ENCODE measurements around the gene TBC1D10A.
"Not testable (repeated sequence)": the region's sequence is repeated elsewhere in the genome, so short reads cannot be mapped to it uniquely, and the experiment has no call there.

TBC1D10A gene

GRCh38 chr22:30344447-30345200 lies 17.9 kb upstream of the TBC1D10A start:
- DNase-seq: no peak

GRCh38 chr22:30340911-30341685 lies 14.4 kb upstream of the TBC1D10A start:
- no peak for DNase-seq

DNA sequence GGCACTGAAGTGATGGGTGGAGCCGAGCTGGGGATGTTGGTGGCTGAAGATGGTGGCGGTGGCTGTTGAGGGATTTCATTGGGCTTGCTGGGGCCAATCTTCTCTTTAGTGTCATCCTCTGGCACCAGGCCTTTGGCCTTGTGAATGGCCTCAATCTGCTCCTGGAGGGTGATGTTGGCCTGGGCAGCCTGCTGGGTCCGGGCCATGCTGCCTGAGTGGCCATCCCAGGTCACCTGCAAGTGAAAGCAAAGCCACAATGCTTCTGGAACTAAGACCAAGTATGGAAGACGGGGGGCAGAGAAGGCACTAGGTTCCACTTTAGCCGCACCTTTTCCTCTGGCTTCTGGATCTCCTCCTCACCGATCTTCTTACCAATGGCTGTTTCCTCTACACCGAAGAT lies 12.1 kb upstream of the TBC1D10A start:
- DNase-seq: no peak

DNA sequence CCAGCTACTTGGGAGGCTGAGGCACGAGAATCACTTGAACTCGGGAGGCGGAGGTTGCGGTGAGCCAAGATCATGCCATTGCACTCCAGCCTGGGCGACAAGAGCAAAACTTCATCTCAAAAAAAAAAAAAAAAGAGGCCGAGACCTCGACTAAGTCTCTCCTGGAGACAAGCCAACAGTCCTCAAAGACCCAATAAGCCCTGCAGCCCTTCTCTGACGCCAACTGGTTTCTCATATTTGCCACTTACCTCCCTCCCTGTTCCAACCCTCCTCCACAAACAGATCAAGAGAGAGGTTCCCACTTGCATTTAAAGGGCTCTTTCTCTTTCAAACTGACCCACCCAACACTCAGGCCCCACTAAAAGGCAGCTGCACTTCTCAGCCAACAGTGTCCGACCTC lies 11.6 kb upstream of the TBC1D10A start:
- not testable (repeated sequence) for DNase-seq

- no peak for DNase-seq
These were observed 10.7 kb upstream of the TBC1D10A start for GRCh38 chr22:30337461-30337778.

DNA sequence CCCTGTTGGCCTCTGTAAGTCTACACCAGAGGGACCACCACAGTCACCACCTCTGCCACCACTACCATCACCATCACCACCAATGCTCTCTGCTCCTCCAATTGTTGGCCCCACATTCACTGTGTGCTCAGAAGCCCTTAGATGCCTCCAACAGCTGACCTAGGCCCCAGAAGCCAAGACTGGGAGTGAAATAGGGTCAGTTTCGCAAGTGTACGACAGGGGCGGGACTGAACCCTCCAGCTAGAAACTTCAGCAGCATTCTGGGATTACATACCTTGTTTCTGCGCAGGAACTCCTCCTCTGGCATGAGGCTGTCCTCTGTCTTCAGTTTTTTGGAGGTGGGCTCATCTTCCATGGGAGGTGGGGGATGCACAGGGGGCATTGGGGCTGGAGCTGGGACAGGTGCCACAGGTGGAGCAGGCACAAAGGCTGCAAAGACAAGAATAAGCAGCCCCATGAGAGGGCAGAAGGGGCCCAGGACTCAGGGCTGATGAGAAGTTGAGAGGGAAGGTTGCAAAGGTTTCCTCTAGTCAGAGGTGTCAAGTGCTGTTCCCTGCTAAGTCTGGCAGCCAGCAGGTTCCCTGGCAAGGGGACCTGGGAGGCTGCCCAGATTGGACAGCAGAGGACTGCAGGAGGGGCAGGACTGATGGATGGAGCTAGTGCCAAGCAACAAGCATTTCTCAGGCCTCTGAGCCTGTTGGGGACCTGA lies 10.2 kb upstream of the TBC1D10A start:
- DNase-seq: no peak

DNA sequence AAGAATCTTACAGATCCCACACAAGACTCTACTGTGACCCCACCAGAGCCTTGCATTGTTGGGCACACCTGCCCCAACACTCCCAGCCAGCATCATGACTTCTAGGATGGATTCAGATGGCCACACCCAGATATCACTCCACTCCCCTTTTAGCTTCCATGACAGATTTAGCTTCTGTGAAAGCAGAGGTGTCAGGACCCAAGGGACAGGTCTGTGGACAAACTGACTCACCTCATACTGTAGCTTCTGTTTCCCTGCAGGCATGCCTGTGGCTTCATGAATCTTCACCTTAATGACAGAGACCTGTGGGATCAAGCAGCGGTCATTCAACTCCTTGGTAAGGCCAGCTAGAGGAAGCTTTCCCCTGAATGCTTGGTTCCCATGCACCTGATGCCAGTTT lies 8.5 kb upstream of the TBC1D10A start:
- DNase-seq: no peak

DNA sequence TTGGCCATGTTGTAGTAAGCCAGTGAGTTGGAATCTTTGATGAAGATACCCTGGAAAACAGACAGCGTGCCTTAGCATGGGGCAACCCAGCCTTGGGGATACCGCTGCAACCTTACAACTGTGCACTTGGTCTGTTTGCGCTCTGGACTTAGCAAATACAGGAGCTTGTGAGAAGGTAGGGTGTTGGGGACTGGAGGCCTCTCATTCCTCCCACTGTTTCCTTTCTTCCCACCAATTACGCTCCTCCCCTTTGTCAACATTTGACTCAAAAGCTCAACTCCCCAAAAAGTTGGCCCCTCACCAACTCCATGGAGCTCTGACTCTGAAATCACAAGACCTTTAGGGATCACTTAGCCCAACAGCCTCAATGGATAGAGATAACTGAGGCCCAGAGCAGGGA lies 7.9 kb upstream of the TBC1D10A start:
- DNase-seq: no peak

DNA sequence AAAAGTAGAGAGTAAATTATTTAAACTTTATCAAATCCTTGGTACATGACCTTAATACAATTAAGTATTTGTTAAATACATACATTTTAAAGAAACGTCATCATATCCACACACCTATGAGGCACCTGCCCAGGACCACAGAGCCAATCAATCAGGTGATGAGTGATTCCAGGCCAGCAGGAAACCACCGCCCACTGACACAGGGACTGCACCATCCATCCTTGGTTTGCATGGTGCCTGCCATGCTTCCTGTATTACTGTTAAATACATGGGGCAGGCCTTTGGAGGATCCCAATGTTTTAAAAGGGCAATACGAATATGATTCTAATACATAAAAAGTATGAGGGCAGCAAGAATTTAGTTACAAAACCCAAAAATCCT lies 7.0 kb upstream of the TBC1D10A start:
- no peak for DNase-seq

DNA sequence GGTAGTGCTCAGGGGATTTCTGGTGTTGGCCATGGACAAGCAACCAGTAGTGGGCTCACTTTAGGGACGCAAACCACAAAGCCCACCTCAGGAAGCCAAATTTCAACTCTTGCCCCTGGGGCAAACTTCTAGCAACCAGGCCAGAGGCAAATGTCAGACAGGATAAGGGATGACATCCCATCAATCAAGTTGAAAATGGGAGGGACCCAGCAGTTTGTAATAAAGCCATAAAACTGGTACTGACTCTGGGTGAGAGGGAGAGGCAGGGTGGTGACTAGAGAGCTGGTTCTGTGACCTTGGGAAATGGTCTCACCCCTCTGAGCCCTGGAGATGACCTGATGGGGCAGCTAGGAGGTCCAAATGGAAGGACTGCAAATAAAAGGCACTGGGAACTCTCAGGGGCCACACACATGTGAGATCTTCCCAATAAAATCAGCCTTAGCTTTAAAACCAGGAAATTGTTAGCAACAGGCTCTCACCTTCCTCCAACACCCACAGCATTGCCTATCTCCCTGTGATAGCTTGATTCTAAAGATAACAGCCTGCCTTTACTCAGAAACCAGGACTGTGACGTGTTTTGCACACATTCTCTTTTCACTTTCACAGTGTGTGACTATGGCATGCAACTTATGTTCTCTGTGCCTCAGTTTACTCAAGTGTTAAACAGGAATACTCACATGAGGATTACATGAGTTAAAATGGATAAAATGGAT lies 6.4 kb upstream of the TBC1D10A start:
- DNase-seq: no peak

DNA sequence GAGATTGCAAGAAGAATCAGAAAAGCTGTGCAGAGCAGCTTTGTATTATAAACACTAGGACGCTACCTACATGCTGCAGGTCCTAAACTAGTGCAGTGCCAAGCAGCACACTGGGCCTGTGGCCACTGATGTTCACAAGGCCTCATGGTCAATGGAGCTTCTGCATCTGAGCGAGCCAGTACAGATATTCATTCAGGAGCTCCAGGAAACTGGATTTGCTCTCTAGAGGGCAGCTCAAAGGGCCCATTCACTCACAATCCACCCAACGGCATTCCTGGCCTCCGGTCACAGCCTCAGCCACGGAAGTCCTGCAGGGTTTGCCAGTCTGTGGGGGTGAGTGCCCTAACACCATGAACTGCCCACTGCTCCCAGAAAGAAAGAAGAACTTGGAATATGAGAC lies 5.8 kb upstream of the TBC1D10A start:
- no peak for DNase-seq

DNA sequence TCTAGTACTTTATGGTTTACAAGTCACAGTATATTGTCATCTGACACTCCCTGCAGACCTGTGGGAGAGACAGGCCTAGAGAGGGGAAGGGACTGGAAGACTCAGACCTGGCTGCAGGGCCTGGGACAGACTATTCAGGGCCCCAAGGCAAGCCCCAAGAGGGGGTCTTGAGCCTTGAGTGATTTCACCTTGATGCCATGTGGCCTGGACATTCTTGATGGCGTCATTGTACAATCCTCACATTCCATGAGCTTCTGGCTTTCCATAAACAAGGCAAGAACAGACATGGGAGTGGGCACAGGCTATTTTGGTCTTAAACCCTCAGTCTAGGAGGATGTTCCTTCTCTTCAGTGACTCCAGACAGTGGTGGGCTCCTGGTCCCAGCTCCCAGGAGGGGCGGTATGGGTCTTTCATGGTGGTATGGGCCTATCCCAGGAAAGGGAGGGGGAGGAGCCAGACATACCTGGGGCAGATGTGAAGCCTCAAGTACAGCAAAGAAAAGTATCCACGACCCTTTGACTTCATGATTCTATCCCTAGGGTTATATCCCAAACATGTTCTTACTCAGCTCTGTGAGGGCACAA lies 1.8 kb upstream of the TBC1D10A start:
- no peak for DNase-seq

GRCh38 chr22:30327864-30328345 lies 1.2 kb upstream of the TBC1D10A start:
- DNase-seq: no peak

- DNase-seq: no peak
These were observed 461 bp downstream of the TBC1D10A start for GRCh38 chr22:30326255-30326705.

GRCh38 chr22:30325724-30326254 lies 952 bp downstream of the TBC1D10A start:
- no peak for DNase-seq

DNA sequence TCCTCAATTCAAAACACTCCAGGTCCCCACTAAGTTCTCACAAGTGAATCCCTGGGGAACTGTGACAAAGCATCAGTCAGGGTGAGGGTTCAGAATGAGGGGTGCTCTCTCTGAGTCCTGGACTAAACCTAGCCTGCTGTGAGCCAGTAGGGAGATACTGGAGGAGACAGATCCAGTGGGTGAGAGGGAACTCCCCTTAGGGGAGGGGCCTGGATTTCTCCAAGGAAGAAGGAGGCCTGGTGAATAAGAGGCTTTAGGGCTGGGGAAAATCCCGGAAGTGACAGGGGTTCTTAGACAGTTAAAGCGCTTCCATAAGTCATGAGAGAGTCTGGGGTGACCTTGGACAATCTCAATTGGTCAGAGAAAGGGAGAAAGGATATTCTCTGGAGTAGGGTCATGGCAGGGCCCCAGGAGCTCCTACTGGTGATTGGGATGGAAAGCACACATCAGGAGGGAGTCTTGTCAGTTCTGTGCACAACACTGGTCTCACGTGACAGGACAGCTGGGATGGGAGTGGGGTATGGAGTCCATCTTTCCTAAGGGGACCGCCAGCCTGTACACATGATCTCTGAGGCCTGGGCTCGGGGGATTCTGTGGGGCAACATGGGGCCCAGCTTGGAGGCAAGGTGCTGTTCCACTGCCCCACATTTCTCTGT lies 1.5 kb downstream of the TBC1D10A start:
- no peak for DNase-seq

DNA sequence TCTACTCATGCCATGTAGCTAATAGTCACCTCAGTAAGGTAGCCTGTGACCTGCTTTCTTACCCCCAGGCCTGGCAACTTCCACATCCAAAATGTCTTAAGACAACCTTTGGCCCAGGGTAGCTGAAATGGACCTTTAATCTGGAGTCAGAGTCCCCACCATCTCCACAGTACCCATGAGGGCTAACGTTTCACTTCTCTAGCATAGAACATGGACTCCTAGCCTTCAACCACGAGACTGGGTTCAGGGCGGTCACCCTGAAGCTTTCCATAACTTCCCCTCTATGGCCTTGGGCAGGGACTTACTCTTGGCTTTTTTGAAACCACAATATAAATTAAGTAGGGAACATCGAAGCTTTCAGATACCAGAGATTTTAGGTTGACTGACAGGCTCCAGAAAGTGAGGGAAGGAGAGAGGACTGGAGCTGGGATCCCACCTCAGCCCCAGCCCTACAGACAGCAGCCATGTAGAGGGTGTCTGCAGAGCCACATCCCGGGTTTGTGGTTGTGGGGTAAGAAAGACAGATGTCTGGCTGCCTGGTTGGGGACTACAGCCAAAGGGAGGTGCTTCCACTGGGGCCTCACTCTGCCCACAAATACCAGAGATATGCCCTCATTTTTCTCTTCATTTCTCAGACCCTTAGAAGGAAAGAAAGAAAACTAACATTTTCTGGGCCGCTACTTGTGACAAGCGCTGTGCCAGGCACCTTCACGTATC lies 2.6 kb downstream of the TBC1D10A start:
- no peak for DNase-seq

DNA sequence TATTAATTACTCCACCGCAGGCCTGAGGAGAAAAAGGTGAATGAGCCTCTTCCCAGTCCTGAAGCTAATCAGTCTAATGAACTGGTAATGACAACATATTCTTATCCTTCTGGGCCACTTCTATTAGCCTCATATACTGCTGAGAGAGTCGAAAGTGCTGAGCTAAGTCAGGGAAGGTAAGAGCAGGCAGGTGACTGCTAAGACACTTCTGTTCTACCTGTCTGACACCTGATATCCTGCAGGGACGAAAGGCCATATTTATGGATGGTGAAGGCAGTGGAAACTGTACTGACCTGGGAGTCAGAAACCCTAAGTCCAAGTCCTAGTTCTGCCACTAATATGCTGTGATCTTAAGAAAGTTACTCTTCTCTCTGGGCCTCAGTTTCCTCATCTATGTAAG lies 3.5 kb downstream of the TBC1D10A start:
- no peak for DNase-seq

- no peak for DNase-seq
These were observed 5.3 kb downstream of the TBC1D10A start for GRCh38 chr22:30321461-30321860.

DNA sequence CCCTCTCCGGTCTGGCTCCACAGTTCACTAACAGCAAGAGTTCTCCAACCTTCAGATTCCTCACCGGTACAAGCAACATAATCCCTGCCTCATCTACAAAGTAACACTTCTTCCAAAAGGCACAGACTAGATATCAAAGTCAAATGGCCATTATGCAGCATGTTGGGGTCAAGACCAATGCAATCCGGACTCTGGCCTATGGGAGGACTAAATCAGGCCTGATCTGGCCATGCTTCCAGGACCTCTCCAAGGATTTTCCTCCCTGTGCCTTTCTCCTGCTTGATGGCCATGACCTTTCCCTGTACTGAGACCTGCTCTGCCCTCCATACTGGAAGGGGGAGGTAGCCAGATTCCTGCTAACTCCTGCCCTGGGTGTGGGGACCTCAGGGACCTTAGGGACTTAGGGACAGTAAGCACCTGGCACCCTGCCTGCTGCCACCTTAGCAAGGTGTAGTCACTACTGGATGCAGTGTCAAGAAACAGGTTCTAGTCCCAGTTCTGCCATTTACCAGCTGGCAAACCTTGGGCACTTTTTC lies 6.7 kb downstream of the TBC1D10A start:
- no peak for DNase-seq
